K562 (cell line): ENCODE results near the gene SLMAP. TPM values are rescaled to one million over a fixed set of nuclear protein-coding genes. Genes with fewer than 3 reads are reported as not detected.
A peak's percentile ranks its signal among the peaks of the same experiment; 100 is the strongest.

Source experiments
- ATAC-seq: fragments of 200-7000 bp; cut with Tn5 transposase; 3 replicates; pipeline ENCODE4 v1.9.1; 2020; ENCODE audit warnings: moderate library complexity
- BruUV-seq: library from RNA; stranded (reverse); fragments of 400-500 nt; replicated peaks from 2 replicates; lab custom pipeline; 2021; lab: Mats Ljungman, UMichigan
- CTCF ChIA-PET: fragments of 300-600 bp; formaldehyde crosslinking; extraction: SDS; loops from one replicate; lab custom pipeline; 2021; ENCODE audit warnings: low intra/inter-chr PET ratio; lab: Yijun Ruan, JAX
- POLR2A ChIA-PET: fragments of 300-600, 350-650 bp; sonication (Branson Sonifier 250); formaldehyde crosslinking; extraction: SDS; loops from one replicate; lab custom pipeline; 2021; ENCODE audit warnings: antibody characterized with exemption, inconsistent platforms; lab: Yijun Ruan, JAX
- DNase-seq, 4 experiments: peaks; one replicate each; pipeline versions ENCODE4 v3.0.0 to v3.0.0-alpha.2; 2011 to 2018; ENCODE audit warnings: low spot score in 3 of 4, mixed read lengths in 3 of 4; ENCODE audit errors: extremely low read depth in 1 of 4
- FAIRE-seq: peaks from 2 replicates; lab custom pipeline; 2011; peaks lifted over from hg19 to GRCh38; lab: Jason Lieb, UNC
- H2AFZ ChIP-seq: 2 replicates; pipeline ENCODE4 v1.6.0; 2011; ENCODE audit warnings: low read depth, low read length, control low read depth, inconsistent platforms
- H3K27ac ChIP-seq: fragments of 200-600 bp; 3 replicates; pipeline ENCODE4 v1.8.0; 2011; ENCODE audit warnings: low read depth, mild to moderate bottlenecking, control low read depth, inconsistent platforms, low read length, moderate library complexity, mixed read lengths; ENCODE audit errors: extremely low read depth
- H3K27me3 ChIP-seq, 2 experiments: fragments of 300-600 bp in 1 of 2; 2 replicates in 1 of 2; 3 replicates in 1 of 2; pipeline versions ENCODE4 v1.6.0 to v1.8.0; 2011; ENCODE audit warnings: inconsistent platforms in 2 of 2, low read length in 2 of 2, mild to moderate bottlenecking in 1 of 2, mixed read lengths in 1 of 2, moderate library complexity in 1 of 2; ENCODE audit not compliant: control insufficient read depth in 2 of 2, insufficient read depth in 2 of 2
- H3K36me3 ChIP-seq: fragments of 300-600 bp; 3 replicates; pipeline ENCODE4 v1.8.0; 2011; ENCODE audit warnings: mild to moderate bottlenecking, low read length, inconsistent platforms; ENCODE audit not compliant: control insufficient read depth, insufficient read depth
- H3K4me1 ChIP-seq, 2 experiments: fragments of 200-600 bp in 1 of 2; replicated peaks in 1 of 2; 2 replicates in 1 of 2; 3 replicates in 1 of 2; pipeline versions ENCODE4 v1.5.1 to v1.8.0; 2011; ENCODE audit warnings: inconsistent platforms in 2 of 2, low read length in 2 of 2, mild to moderate bottlenecking in 1 of 2, mixed read lengths in 1 of 2, moderate library complexity in 1 of 2; ENCODE audit not compliant: control insufficient read depth in 2 of 2, insufficient read depth in 2 of 2
- H3K4me2 ChIP-seq: 2 replicates; pipeline ENCODE4 v1.6.1; 2011; ENCODE audit warnings: low read length, control low read depth, inconsistent platforms, mixed read lengths; ENCODE audit not compliant: insufficient read depth
- H3K4me3 ChIP-seq: fragments of 200-600 bp; sonication (generic), shearing (Covaris generic); 2 replicates; pipeline ENCODE4 v1.5.1; 2016; ENCODE audit warnings: control low read depth, inconsistent platforms
- H3K79me2 ChIP-seq: fragments of 200-600 bp; 3 replicates; pipeline ENCODE4 v1.8.0; 2011; ENCODE audit warnings: low read length, inconsistent platforms; ENCODE audit not compliant: control insufficient read depth, insufficient read depth
- H3K9ac ChIP-seq, 2 experiments: 2 replicates each; pipeline versions ENCODE4 v1.6.0 to v1.6.1; 2011; ENCODE audit warnings: low read depth in 2 of 2, low read length in 2 of 2, control low read depth in 1 of 2, inconsistent platforms in 1 of 2, mild to moderate bottlenecking in 1 of 2, mixed read lengths in 1 of 2; ENCODE audit not compliant: insufficient read depth in 1 of 2
- H3K9me1 ChIP-seq: one replicate; pipeline ENCODE4 v1.6.0; 2011; ENCODE audit warnings: inconsistent platforms, mild to moderate bottlenecking, low read length, moderate library complexity; ENCODE audit not compliant: control insufficient read depth, insufficient read depth
- H3K9me3 ChIP-seq: replicated peaks from 2 replicates; pipeline ENCODE4 v1.5.1; 2011; ENCODE audit warnings: low read depth, low read length, inconsistent platforms; ENCODE audit not compliant: control insufficient read depth, insufficient read depth
- H4K20me1 ChIP-seq: replicated peaks from 2 replicates; pipeline ENCODE4 v1.6.1; 2011; ENCODE audit warnings: low read length, inconsistent platforms, mixed read lengths; ENCODE audit not compliant: control insufficient read depth, insufficient read depth
- CBFA2T2 ChIP-seq: fragments of 450-650 bp; conservative IDR thresholded peaks from 2 replicates; pipeline ENCODE4 v1.6.1; 2017; ENCODE audit warnings: mild to moderate bottlenecking
- COPS2 ChIP-seq: fragments of 450-650 bp; conservative IDR thresholded peaks from 2 replicates; pipeline ENCODE4 v1.6.1; 2016; ENCODE audit warnings: mild to moderate bottlenecking, moderate library complexity
- ERF ChIP-seq: fragments of 450-650 bp; formaldehyde crosslinking; IDR thresholded peaks from 2 replicates; pipeline ENCODE4 v1.4.0; 2020; ENCODE audit warnings: mild to moderate bottlenecking, mixed read lengths
- KAT7 ChIP-seq: sonication (generic); formaldehyde crosslinking; IDR thresholded peaks from 2 replicates; pipeline ENCODE4 v1.8.0; 2022; ENCODE audit warnings: missing genetic modification reagents, mild to moderate bottlenecking, borderline replicate concordance
- MIER1 ChIP-seq: fragments of 450-650 bp; IDR thresholded peaks from 2 replicates; pipeline ENCODE4 v1.6.1; 2016; ENCODE audit warnings: antibody characterized with exemption, mild to moderate bottlenecking, low read depth
- MNT ChIP-seq, 2 experiments: fragments of 450-650 bp; conservative IDR thresholded peaks; 2 replicates each; pipeline ENCODE4 v1.6.1; 2017; ENCODE audit warnings: mild to moderate bottlenecking in 2 of 2, moderate library complexity in 2 of 2
- MYNN ChIP-seq, 2 experiments: sonication (generic); formaldehyde crosslinking in 1 of 2; IDR thresholded peaks; 2 replicates each; pipeline versions ENCODE4 v1.5.0 to v1.6.1; 2016 to 2020; ENCODE audit warnings: antibody characterized with exemption in 1 of 2, missing genetic modification reagents in 1 of 2
- NEUROD1 ChIP-seq: fragments of 150-350 bp; IDR thresholded peaks from 2 replicates; pipeline ENCODE4 v1.6.1; 2014; ENCODE audit warnings: borderline replicate concordance, low read length, low read depth; ENCODE audit not compliant: partially characterized antibody
- NR2C2 ChIP-seq, 2 experiments: fragments of 200-800 bp in 1 of 2; sonication (Bioruptor generic) in 1 of 2; sonication (generic) in 1 of 2; formaldehyde crosslinking in 1 of 2; IDR thresholded peaks; 2 replicates each; pipeline versions ENCODE4 v1.6.1 to v1.8.0; 2016 to 2022; ENCODE audit warnings: mild to moderate bottlenecking in 1 of 2, missing compliant biosample characterization in 1 of 2, missing genetic modification characterization in 1 of 2, missing genetic modification reagents in 1 of 2
- NR4A1 ChIP-seq, 2 experiments: fragments of 250-450 bp in 1 of 2; fragments of 450-650 bp in 1 of 2; sonication (Bioruptor Pico) in 1 of 2; IDR thresholded peaks; 2 replicates each; pipeline versions ENCODE4 v1.4.0 to v1.6.1; 2016 to 2020; ENCODE audit warnings: mild to moderate bottlenecking in 2 of 2, missing compliant biosample characterization in 1 of 2, missing genetic modification characterization in 1 of 2, moderate library complexity in 1 of 2
- RB1 ChIP-seq: fragments of 450-650 bp; IDR thresholded peaks from 2 replicates; pipeline ENCODE4 v1.6.1; 2017; ENCODE audit warnings: low read depth, mild to moderate bottlenecking
- SMAD1 ChIP-seq: fragments of 150-350 bp; IDR thresholded peaks from 2 replicates; pipeline ENCODE4 v1.6.1; 2014; ENCODE audit warnings: low read length, low read depth; ENCODE audit not compliant: partially characterized antibody
- SOX6 ChIP-seq: fragments of 450-650 bp; IDR thresholded peaks from 2 replicates; pipeline ENCODE4 v1.6.1; 2014; ENCODE audit warnings: mild to moderate bottlenecking
- ZBTB1 ChIP-seq: sonication (generic); formaldehyde crosslinking; IDR thresholded peaks from 2 replicates; pipeline ENCODE4 v1.8.1; 2023; ENCODE audit warnings: missing genetic modification reagents, low read depth, mild to moderate bottlenecking, borderline replicate concordance
- ZNF146 ChIP-seq: IDR thresholded peaks from one replicate; pipeline ENCODE4 v1.6.1; 2018; ENCODE audit warnings: missing compliant biosample characterization; ENCODE audit not compliant: unreplicated experiment
- ZNF24 ChIP-seq: fragments of 450-650 bp; IDR thresholded peaks from 2 replicates; pipeline ENCODE4 v1.6.1; 2016
- ZNF316 ChIP-seq: fragments of 450-650 bp; IDR thresholded peaks from 2 replicates; pipeline ENCODE4 v1.6.1; 2016
- ZNF449 ChIP-seq: fragments of 250-450 bp; sonication (Bioruptor Pico); IDR thresholded peaks from 2 replicates; pipeline ENCODE4 v1.8.0; 2022; ENCODE audit warnings: moderate library complexity, mild to moderate bottlenecking, inconsistent platforms
- ZNF766 ChIP-seq: fragments of 200-800 bp; sonication (Bioruptor generic); conservative IDR thresholded peaks from 2 replicates; pipeline ENCODE4 v1.6.1; 2016; ENCODE audit warnings: missing genetic modification characterization, missing compliant biosample characterization
- WGBS: fragments of 100-300 bp; shearing (Covaris generic); methylation state at CpG from one replicate; pipeline ENCODE4 v1.1.6; 2016; ENCODE audit warnings: low coverage, mixed read lengths; ENCODE audit not compliant: insufficient coverage; ENCODE audit errors: missing lambda C conversion rate; 5-methylcytosine and 5-hydroxymethylcytosine counted together
- in situ Hi-C: fragments of 300-500 bp; cut with MboI; formaldehyde crosslinking; loops from 4 replicates; pipeline ENCODE4 v1.15.0; 2018; ENCODE audit warnings: inconsistent platforms, mixed read lengths
- intact Hi-C: fragments of 100-400 bp; cut with micrococcal nuclease; formaldehyde crosslinking; loops from 2 replicates; pipeline ENCODE4 v1.14.2; 2022
- polyA plus RNA-seq, 8 experiments: library from polyadenylated mRNA; depleted of rRNA in 4 of 8; stranded (reverse) in 5 of 8; unstranded in 3 of 8; fragments of >200 nt; fragmentation: Nextera tagmentation in 2 of 8; fragmentation: Illumina TruSeq in 1 of 8; extraction: Ambion mirVana in 2 of 8; extraction: Trizol in 1 of 8; gene quantifications; 2 replicates each; pipeline versions ENCODE4 v1.2.1 to v1.2.3, GENCODE V29; 2011 to 2014; ENCODE audit warnings: inconsistent platforms in 1 of 8, missing spikeins in 1 of 8
- total RNA-seq, 7 experiments: library from RNA; depleted of rRNA in 6 of 7; stranded (reverse); fragments of >200 nt in 6 of 7; fragmentation: Illumina TruSeq in 2 of 7; extraction: Trizol in 2 of 7; gene quantifications; 2 replicates each; pipeline versions ENCODE4 v1.2.1 to v1.2.3, GENCODE V29; 2011 to 2021; ENCODE audit warnings: low replicate concordance in 1 of 7

The SLMAP gene
- total and polyA plus RNA-seq, 9 of the 15 experiments (the other 6 are each of a cell fraction or from before 2014, with no cell fraction given), result 12.1 to 50.7 (median 28.3) TPM

- Histone ChIP-seq H3K9me3 (no peaks in the 10 kb centered on the region), H4K20me1 (no peaks in the 10 kb centered on the region), H3K36me3 (peaks cover 6% of the 10 kb centered on the region; the same call in 2 of the 3 replicates), H3K4me1 (peaks cover 0 to 3% of the 10 kb centered on the region in 2 experiments; a peak in 2 of 5 replicates), H3K4me3 (no peak overlapping the region), H3K4me2 (no peak overlapping the region; the same call in 1 of the 2 replicates), H3K9me1 (no peaks in the 10 kb centered on the region), H3K9ac (no peak overlapping the region), H2AFZ (no peak overlapping the region), H3K79me2 (no peaks in the 10 kb centered on the region), H3K27ac (peak overlapping the region; percentile 31; the same call in 2 of the 3 replicates), H3K27me3 (no peaks in the 10 kb centered on the region)
- in situ Hi-C loops, result no loop called here
- 3% methylated on average over 3 of the region's 3 CpGs for WGBS
- ChIA-PET CTCF (no interaction called here), POLR2A (interaction anchor here (0.7 to 1.3 kb wide), 3 partner anchors 11 to 216 kb away, joined by 3 read pairs; no protein-coding TSS in a partner anchor)
- DNase-seq, result peak in 3 of 4 experiments; percentile 14 to 88 (median 66)
- intact Hi-C loops, result no loop called here
- no TSS peak for BruUV-seq
- peak; percentile 97 for FAIRE-seq
- ATAC-seq, result peak; percentile 95
- TF ChIP-seq SOX6, result peak; percentile 50; the same call in 1 of the 2 replicates
- no peak for TF ChIP-seq COPS2
- no peak for TF ChIP-seq ZNF146 (CRISPR knock-in tag)
- TF ChIP-seq MIER1, result no peak
- 0 out of 2 replicates have a peak, but pooled peaks have one; percentile 19 for TF ChIP-seq MYNN (IDR thresholded peaks at IDR 0.05)
- TF ChIP-seq MYNN (CRISPR knock-in tag; IDR thresholded peaks at IDR 0.05), result no peak
- TF ChIP-seq NR2C2 (CRISPR knock-in tag; IDR thresholded peaks at IDR 0.05), result no peak
- TF ChIP-seq NR2C2 (tag; IDR thresholded peaks at IDR 0.05), result no peak
- TF ChIP-seq ZBTB1 (CRISPR knock-in tag), result no peak
- no peak for TF ChIP-seq NR4A1 (CRISPR knock-in tag; IDR thresholded peaks at IDR 0.05)
- no peak for TF ChIP-seq NR4A1 (tag; IDR thresholded peaks at IDR 0.05)
- TF ChIP-seq ZNF766 (CRISPR knock-in tag), result 0 out of 2 replicates have a peak, but pooled peaks have one; percentile 34
- peak; percentile 77 to 88 for TF ChIP-seq MNT (conservative IDR thresholded peaks at IDR 0.05)
- TF ChIP-seq KAT7 (CRISPR knock-in tag), result no peak
- TF ChIP-seq SMAD1, result no peak
- no peak for TF ChIP-seq ERF (CRISPR knock-in tag)
- TF ChIP-seq RB1, result no peak
- peak; percentile 93 for TF ChIP-seq CBFA2T2
- no peak for TF ChIP-seq ZNF449 (CRISPR knock-in tag)
- TF ChIP-seq ZNF316, result no peak
- TF ChIP-seq ZNF24, result 0 out of 2 replicates have a peak, but pooled peaks have one; percentile 42
- peak; percentile 55 for TF ChIP-seq NEUROD1
Measured at GRCh38 chr3:57935539-57935938, 179.4 kb downstream of the SLMAP start.
